ENCODE data around the gene SLFN12L. TPM values are rescaled to one million over a fixed set of nuclear protein-coding genes. Genes with fewer than 3 reads are reported as not detected.

SLFN12L gene
- total RNA-seq (3.7 TPM), polyA plus RNA-seq (1.2 TPM)
- long read RNA-seq, donor 1 = 0 reads
- long read RNA-seq, donor 2 = 0 reads
- long read RNA-seq, donor 3 = 0 reads
- long read RNA-seq, donor 4 = 0 reads
- long read RNA-seq, donor 5 = 0 reads
- long read RNA-seq, donor 6 = 0 reads
- long read RNA-seq, donor 7 = 0 reads
- long read RNA-seq, donor 8 = 0 reads
- long read RNA-seq, donor 9 = 0 reads
- long read RNA-seq, donor 10 = 0 reads

- Histone ChIP-seq H3K27me3 (ENCODE audit: control insufficient read depth in 2 of 2, insufficient read depth in 1 of 2, low read length in 1 of 2) (no peaks in the 10 kb centered on the region), H3K27ac (ENCODE audit: low read depth in 1 of 2, low read length in 1 of 2) (peak within 1 kb of the TSS; percentile 58 to 76), H3K36me3 (ENCODE audit: control insufficient read depth in 2 of 2, insufficient read depth in 2 of 2, low read length in 1 of 2) (no peaks in the 10 kb centered on the region), H3K4me3 (ENCODE audit: low read length in 2 of 2) (peak within 1 kb of the TSS; percentile 5 to 27), H3K9me3 (ENCODE audit: control insufficient read depth in 2 of 2, insufficient read depth in 1 of 2, low read length in 1 of 2) (no peaks in the 10 kb centered on the region), H3K4me1 (ENCODE audit: control insufficient read depth in 2 of 2, insufficient read depth in 2 of 2, low read length in 2 of 2) (peaks cover 15 to 41% of the 10 kb centered on the region in 2 donors)
- DNase-seq (ENCODE audit: low read depth in 6 of 9, low spot score in 9 of 9) = peak in 2 of 9 donors; percentile 24 to 66
- WGBS = 15% methylated on average over 2 of the region's 2 CpGs
Measured at GRCh38 chr17:35537601-35538141, at the start of gene SLFN12L. Gene SLFN12L, minus strand, starts transcription at chr17:35537678. Its CDS starts 15,314 bp downstream, at chr17:35522364.

- Histone ChIP-seq H3K27ac (ENCODE audit: low read depth in 1 of 2, low read length in 1 of 2) (peak overlapping the region; percentile 91 to 96), H3K4me1 (ENCODE audit: control insufficient read depth in 2 of 2, insufficient read depth in 2 of 2, low read length in 2 of 2) (peaks cover 9 to 10% of the 10 kb centered on the region in 2 donors), H3K27me3 (ENCODE audit: control insufficient read depth in 2 of 2, insufficient read depth in 1 of 2, low read length in 1 of 2) (peaks cover 0 to 7% of the 10 kb centered on the region in 2 donors), H3K9me3 (ENCODE audit: control insufficient read depth in 2 of 2, insufficient read depth in 1 of 2, low read length in 1 of 2) (no peaks in the 10 kb centered on the region), H3K36me3 (ENCODE audit: control insufficient read depth in 2 of 2, insufficient read depth in 2 of 2, low read length in 1 of 2) (no peaks in the 10 kb centered on the region), H3K4me3 (ENCODE audit: low read length in 2 of 2) (peak overlapping the region; percentile 87 to 88)
- 30% methylated on average over 7 of the region's 7 CpGs for WGBS
- DNase-seq (ENCODE audit: low read depth in 6 of 9, low spot score in 9 of 9) = peak in 1 of 9 donors; percentile 23
Measured at GRCh38 chr17:35586569-35587073, 49.1 kb upstream of the SLFN12L start.

- DNase-seq (ENCODE audit: low read depth in 6 of 9, low spot score in 9 of 9) = no peak
- Histone ChIP-seq H3K4me3 (ENCODE audit: low read length in 2 of 2) (no peak overlapping the region), H3K36me3 (ENCODE audit: control insufficient read depth in 2 of 2, insufficient read depth in 2 of 2, low read length in 1 of 2) (no peaks in the 10 kb centered on the region), H3K27me3 (ENCODE audit: control insufficient read depth in 2 of 2, insufficient read depth in 1 of 2, low read length in 1 of 2) (peaks cover 0 to 7% of the 10 kb centered on the region in 2 donors), H3K9me3 (ENCODE audit: control insufficient read depth in 2 of 2, insufficient read depth in 1 of 2, low read length in 1 of 2) (no peaks in the 10 kb centered on the region), H3K27ac (ENCODE audit: low read depth in 1 of 2, low read length in 1 of 2) (no peak overlapping the region), H3K4me1 (ENCODE audit: control insufficient read depth in 2 of 2, insufficient read depth in 2 of 2, low read length in 2 of 2) (peaks cover 11 to 12% of the 10 kb centered on the region in 2 donors)
- 100% methylated on average over 1 of the region's 1 CpG for WGBS
Measured at GRCh38 chr17:35584061-35584460, 46.6 kb upstream of the SLFN12L start.

GRCh38 chr17:35578929-35579432 lies 41.5 kb upstream of the SLFN12L start:
- H3K4me1 ChIP-seq (ENCODE audit: control insufficient read depth in 2 of 2, insufficient read depth in 2 of 2, low read length in 2 of 2) = peaks cover 12 to 16% of the 10 kb centered on the region in 2 donors
- peak overlapping the region; percentile 71 to 90 for H3K4me3 ChIP-seq (ENCODE audit: low read length in 2 of 2)
- WGBS = 4% methylated on average over 11 of the region's 11 CpGs
- H3K27me3 ChIP-seq (ENCODE audit: control insufficient read depth in 2 of 2, insufficient read depth in 1 of 2, low read length in 1 of 2) = peaks cover 0 to 4% of the 10 kb centered on the region in 2 donors
- peak overlapping the region; percentile 93 to 97 for H3K27ac ChIP-seq (ENCODE audit: low read depth in 1 of 2, low read length in 1 of 2)
- H3K9me3 ChIP-seq (ENCODE audit: control insufficient read depth in 2 of 2, insufficient read depth in 1 of 2, low read length in 1 of 2) = no peaks in the 10 kb centered on the region
- peak in 4 of 9 donors; percentile 19 to 58 (median 34) for DNase-seq (ENCODE audit: low read depth in 6 of 9, low spot score in 9 of 9)
- H3K36me3 ChIP-seq (ENCODE audit: control insufficient read depth in 2 of 2, insufficient read depth in 2 of 2, low read length in 1 of 2) = peaks cover 3 to 6% of the 10 kb centered on the region in 2 donors

- Histone ChIP-seq H3K36me3 (ENCODE audit: control insufficient read depth in 2 of 2, insufficient read depth in 2 of 2, low read length in 1 of 2) (peaks cover 7 to 11% of the 10 kb centered on the region in 2 donors), H3K27me3 (ENCODE audit: control insufficient read depth in 2 of 2, insufficient read depth in 1 of 2, low read length in 1 of 2) (peaks cover 0 to 2% of the 10 kb centered on the region in 2 donors), H3K27ac (ENCODE audit: low read depth in 1 of 2, low read length in 1 of 2) (peak within 1 kb of the TSS; percentile 94 to 97), H3K9me3 (ENCODE audit: control insufficient read depth in 2 of 2, insufficient read depth in 1 of 2, low read length in 1 of 2) (no peaks in the 10 kb centered on the region), H3K4me3 (ENCODE audit: low read length in 2 of 2) (peak within 1 kb of the TSS; percentile 71 to 90), H3K4me1 (ENCODE audit: control insufficient read depth in 2 of 2, insufficient read depth in 2 of 2, low read length in 2 of 2) (peaks cover 12 to 16% of the 10 kb centered on the region in 2 donors)
- peak; percentile 76 to 96 (median 89) for DNase-seq (ENCODE audit: low read depth in 6 of 9, low spot score in 9 of 9)
- WGBS = under 1% methylated on average over 45 of the region's 45 CpGs
Measured at GRCh38 chr17:35578197-35578928, 40.9 kb upstream of the SLFN12L start, which contains the start of gene PEX12. Gene PEX12, minus strand, starts transcription at chr17:35578571. Its CDS starts 550 bp downstream, at chr17:35578021.

GRCh38 chr17:35577830-35578196 lies 40.3 kb upstream of the SLFN12L start:
- 7% methylated on average over 8 of the region's 8 CpGs for WGBS
- H3K4me3 ChIP-seq (ENCODE audit: low read length in 2 of 2) = peak overlapping the region; percentile 71 to 90
- no peaks in the 10 kb centered on the region for H3K9me3 ChIP-seq (ENCODE audit: control insufficient read depth in 2 of 2, insufficient read depth in 1 of 2, low read length in 1 of 2)
- no peaks in the 10 kb centered on the region for H3K27me3 ChIP-seq (ENCODE audit: control insufficient read depth in 2 of 2, insufficient read depth in 1 of 2, low read length in 1 of 2)
- DNase-seq (ENCODE audit: low read depth in 6 of 9, low spot score in 9 of 9) = peak in 2 of 9 donors; percentile 7 to 29
- peaks cover 12 to 16% of the 10 kb centered on the region in 2 donors for H3K4me1 ChIP-seq (ENCODE audit: control insufficient read depth in 2 of 2, insufficient read depth in 2 of 2, low read length in 2 of 2)
- H3K27ac ChIP-seq (ENCODE audit: low read depth in 1 of 2, low read length in 1 of 2) = peak overlapping the region; percentile 94 to 97
- H3K36me3 ChIP-seq (ENCODE audit: control insufficient read depth in 2 of 2, insufficient read depth in 2 of 2, low read length in 1 of 2) = peaks cover 8 to 12% of the 10 kb centered on the region in 2 donors

GRCh38 chr17:35575759-35576158 lies 38.3 kb upstream of the SLFN12L start:
- no peaks in the 10 kb centered on the region for H3K27me3 ChIP-seq (ENCODE audit: control insufficient read depth in 2 of 2, insufficient read depth in 1 of 2, low read length in 1 of 2)
- H3K4me1 ChIP-seq (ENCODE audit: control insufficient read depth in 2 of 2, insufficient read depth in 2 of 2, low read length in 2 of 2) = peaks cover 12 to 16% of the 10 kb centered on the region in 2 donors
- 99% methylated on average over 3 of the region's 3 CpGs for WGBS
- peaks cover 14 to 15% of the 10 kb centered on the region in 2 donors for H3K36me3 ChIP-seq (ENCODE audit: control insufficient read depth in 2 of 2, insufficient read depth in 2 of 2, low read length in 1 of 2)
- DNase-seq (ENCODE audit: low read depth in 6 of 9, low spot score in 9 of 9) = no peak
- H3K4me3 ChIP-seq (ENCODE audit: low read length in 2 of 2) = no peak overlapping the region
- H3K9me3 ChIP-seq (ENCODE audit: control insufficient read depth in 2 of 2, insufficient read depth in 1 of 2, low read length in 1 of 2) = no peaks in the 10 kb centered on the region
- H3K27ac ChIP-seq (ENCODE audit: low read depth in 1 of 2, low read length in 1 of 2) = no peak overlapping the region

GRCh38 chr17:35569405-35569804 lies 31.9 kb upstream of the SLFN12L start:
- 95% methylated on average over 2 of the region's 2 CpGs for WGBS
- H3K4me1 ChIP-seq (ENCODE audit: control insufficient read depth in 2 of 2, insufficient read depth in 2 of 2, low read length in 2 of 2) = peaks cover 2 to 10% of the 10 kb centered on the region in 2 donors
- no peaks in the 10 kb centered on the region for H3K27me3 ChIP-seq (ENCODE audit: control insufficient read depth in 2 of 2, insufficient read depth in 1 of 2, low read length in 1 of 2)
- peaks cover 10 to 13% of the 10 kb centered on the region in 2 donors for H3K36me3 ChIP-seq (ENCODE audit: control insufficient read depth in 2 of 2, insufficient read depth in 2 of 2, low read length in 1 of 2)
- DNase-seq (ENCODE audit: low read depth in 6 of 9, low spot score in 9 of 9) = no peak
- no peak overlapping the region for H3K27ac ChIP-seq (ENCODE audit: low read depth in 1 of 2, low read length in 1 of 2)
- H3K9me3 ChIP-seq (ENCODE audit: control insufficient read depth in 2 of 2, insufficient read depth in 1 of 2, low read length in 1 of 2) = no peaks in the 10 kb centered on the region
- H3K4me3 ChIP-seq (ENCODE audit: low read length in 2 of 2) = no peak overlapping the region
